Ishikawa (cell line): ENCODE data around the gene USP22.

Source experiments
- CEBPB ChIP-seq: IDR thresholded peaks from 2 replicates; pipeline ENCODE4 v1.6.1; 2012
- EGR1 ChIP-seq: IDR thresholded peaks from 2 replicates; pipeline ENCODE4 v1.6.1; 2012
- EP300 ChIP-seq: IDR thresholded peaks from 2 replicates; pipeline ENCODE4 v1.6.1; 2012; ENCODE audit warnings: borderline replicate concordance
- FOXM1 ChIP-seq: IDR thresholded peaks from 2 replicates; pipeline ENCODE4 v1.6.1; 2012; ENCODE audit warnings: low read depth, borderline replicate concordance
- MAX ChIP-seq: IDR thresholded peaks from 2 replicates; pipeline ENCODE4 v1.6.1; 2012
- NFIC ChIP-seq: IDR thresholded peaks from 2 replicates; pipeline ENCODE4 v1.6.1; 2012
- RAD21 ChIP-seq: IDR thresholded peaks from 2 replicates; pipeline ENCODE4 v1.6.1; 2012; ENCODE audit warnings: low read depth
- REST ChIP-seq: IDR thresholded peaks from 2 replicates; pipeline ENCODE4 v1.6.1; 2012; ENCODE audit warnings: low read depth, mild to moderate bottlenecking
- TAF1 ChIP-seq: IDR thresholded peaks from 2 replicates; pipeline ENCODE4 v1.6.1; 2012; ENCODE audit warnings: low read depth, mild to moderate bottlenecking
- TCF12 ChIP-seq: IDR thresholded peaks from 2 replicates; pipeline ENCODE4 v1.6.1; 2012; ENCODE audit warnings: low read depth
- TEAD4 ChIP-seq: IDR thresholded peaks from 2 replicates; pipeline ENCODE4 v1.6.1; 2012
- USF1 ChIP-seq: IDR thresholded peaks from 2 replicates; pipeline ENCODE4 v1.6.1; 2012
- YY1 ChIP-seq: IDR thresholded peaks from 2 replicates; pipeline ENCODE4 v1.6.1; 2012; ENCODE audit warnings: low read depth
- ZBTB7A ChIP-seq: IDR thresholded peaks from 2 replicates; pipeline ENCODE4 v1.6.1; 2012; ENCODE audit warnings: low read depth

GRCh38 chr17:21013983-21014382 is 28.8 kb downstream of the USP22 start:
- no peak for TF ChIP-seq RAD21
- no peak for TF ChIP-seq YY1
- TF ChIP-seq CEBPB = no peak
- TF ChIP-seq REST = no peak
- no peak for TF ChIP-seq TAF1
- no peak for TF ChIP-seq EGR1
- no peak for TF ChIP-seq TCF12
- no peak for TF ChIP-seq FOXM1
- TF ChIP-seq TEAD4 = no peak
- TF ChIP-seq EP300 = no peak
- no peak for TF ChIP-seq MAX
- TF ChIP-seq USF1 = no peak
- TF ChIP-seq NFIC = no peak
- no peak for TF ChIP-seq ZBTB7A
